SK-N-DZ (cell line): ENCODE data around the gene TMEM167A. TPM values are rescaled to one million over a fixed set of nuclear protein-coding genes. Genes with fewer than 3 reads are reported as not detected.
A peak's percentile ranks its signal among the peaks of the same experiment; 100 is the strongest.

Source experiments
- DNase-seq: peaks from one replicate; pipeline ENCODE4 v3.0.0-alpha.2; 2015; ENCODE audit warnings: low spot score
- polyA plus RNA-seq, 2 experiments: library from polyadenylated mRNA; depleted of rRNA; stranded (reverse); fragments of >200 nt; gene quantifications; 2 replicates each; pipeline ENCODE4 v1.2.3, GENCODE V29; 2014

The TMEM167A gene
- 101 and 109 TPM in 2 replicates for polyA plus RNA-seq (2014; cell fraction: cytosol; rRNA removed)
- 48.5 and 58.8 TPM in 2 replicates for polyA plus RNA-seq (2014; cell fraction: nucleus; rRNA removed)

DNA sequence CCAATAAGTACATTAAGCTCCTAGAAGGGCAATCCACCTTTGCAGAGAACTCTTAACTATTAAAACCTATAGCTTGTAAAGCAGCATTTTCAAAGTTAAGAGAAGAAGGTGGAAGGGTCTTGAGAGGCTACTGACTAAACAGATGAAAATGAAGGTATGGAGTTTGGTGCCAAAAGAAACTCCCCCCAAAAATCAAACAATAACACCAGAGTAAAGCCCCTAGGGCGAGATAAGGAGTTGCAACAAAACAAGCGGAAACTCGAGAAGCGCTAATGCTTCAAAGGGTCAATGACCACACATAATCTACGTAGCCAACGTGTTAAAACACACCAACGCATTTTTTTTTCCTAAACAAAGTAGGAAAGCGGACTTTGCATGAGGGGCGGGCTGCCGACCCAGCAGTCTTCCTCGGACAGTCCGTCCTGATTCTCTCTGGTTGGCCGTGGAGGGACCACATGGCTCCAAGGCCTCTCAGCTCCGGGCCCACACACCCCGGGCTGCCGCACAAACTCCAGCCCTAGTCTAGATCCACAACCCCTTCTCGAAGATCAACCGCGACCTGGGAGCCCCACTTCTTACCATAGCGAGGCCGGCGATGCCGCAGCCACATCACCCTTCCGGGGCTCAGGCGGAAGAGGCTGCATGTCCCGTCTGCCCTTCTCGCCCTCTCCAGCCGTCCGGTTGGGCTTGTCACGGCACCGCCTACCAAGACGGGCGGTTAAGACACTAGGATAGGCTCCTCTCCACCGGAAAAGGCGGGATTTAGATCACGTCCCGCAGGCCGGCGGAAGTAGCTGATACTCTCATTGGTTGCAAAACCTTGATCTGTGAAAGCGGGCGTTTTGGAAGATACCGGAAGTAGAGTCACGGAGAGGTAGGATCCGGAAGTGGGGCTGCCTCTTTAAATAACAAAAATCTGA, at the start of gene TMEM167A, which contains the start of gene XRCC4:
Gene TMEM167A (minus strand): TSS at position 653 of the 920 bp plus-strand sequence. CDS start 71 bp downstream, at position 582.
Gene XRCC4 (plus strand): TSS at position 806 of the 920 bp plus-strand sequence. CDS start 27,373 bp downstream, outside the sequence.
- DNase-seq: peak; percentile 99

DNA sequence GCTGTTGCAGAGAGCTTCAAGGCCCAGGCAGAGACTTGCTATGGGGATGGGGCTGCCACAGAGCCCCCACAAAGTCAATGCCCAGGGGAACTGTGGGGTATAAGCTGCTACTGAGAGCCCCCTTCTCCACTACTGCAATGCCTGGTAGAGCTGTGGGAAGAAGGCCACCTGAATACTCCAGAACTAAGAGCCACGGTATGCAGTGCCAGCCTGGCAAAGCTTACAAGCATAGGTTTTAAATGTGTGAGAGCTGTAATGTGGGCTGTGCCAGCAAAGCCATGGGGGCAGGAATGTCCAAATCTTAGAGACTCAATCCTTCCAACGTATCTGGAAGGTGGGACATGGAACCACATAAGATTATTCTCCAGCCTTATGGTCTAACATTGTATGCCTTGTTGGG, 49.3 kb upstream of the TMEM167A start:
- DNase-seq: no peak

DNA sequence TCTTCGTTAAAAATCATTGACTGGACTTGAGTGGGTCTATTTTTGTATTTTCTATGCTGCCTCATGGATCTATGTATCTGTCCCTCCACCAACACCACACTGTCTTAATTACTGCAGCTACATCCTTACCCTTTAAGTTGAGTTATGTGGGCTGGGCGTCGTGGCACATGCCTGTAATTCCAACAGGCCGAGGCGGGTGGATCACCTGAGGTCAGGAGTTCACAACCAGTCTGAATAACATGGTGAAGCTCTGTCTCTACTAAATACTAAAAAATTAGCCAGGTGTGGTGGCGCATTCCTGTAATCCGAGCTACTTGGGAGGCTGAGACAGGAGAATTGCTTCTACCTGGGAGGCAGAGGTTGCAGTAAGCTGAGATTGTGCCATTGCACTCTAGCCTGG, 48.4 kb upstream of the TMEM167A start:
- DNase-seq: no peak

DNA sequence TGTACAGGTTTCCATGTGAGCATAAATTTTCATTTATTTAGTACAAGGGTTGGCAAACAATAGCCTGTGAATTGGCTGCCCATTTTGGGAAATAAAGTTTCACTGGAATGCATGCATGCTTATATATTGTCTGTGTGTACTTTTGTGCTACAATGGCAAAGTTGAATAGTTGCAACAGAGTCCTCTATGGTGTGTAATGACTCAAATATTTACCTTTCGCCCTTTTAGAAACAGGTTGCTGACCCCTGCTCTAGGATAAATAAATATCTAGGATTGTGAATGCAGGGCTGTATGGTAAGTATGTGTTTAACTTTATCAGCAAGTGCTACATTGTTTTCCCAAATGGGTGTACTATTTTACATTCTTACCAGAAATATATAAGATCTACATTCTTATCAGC, 47.4 kb upstream of the TMEM167A start:
- no peak for DNase-seq

GRCh38 chr5:83118976-83119375, 41.8 kb upstream of the TMEM167A start:
- no peak for DNase-seq

GRCh38 chr5:83118471-83118870, 41.3 kb upstream of the TMEM167A start:
- no peak for DNase-seq

- DNase-seq: no peak
Observed at GRCh38 chr5:83115816-83116215, 38.6 kb upstream of the TMEM167A start.

DNA sequence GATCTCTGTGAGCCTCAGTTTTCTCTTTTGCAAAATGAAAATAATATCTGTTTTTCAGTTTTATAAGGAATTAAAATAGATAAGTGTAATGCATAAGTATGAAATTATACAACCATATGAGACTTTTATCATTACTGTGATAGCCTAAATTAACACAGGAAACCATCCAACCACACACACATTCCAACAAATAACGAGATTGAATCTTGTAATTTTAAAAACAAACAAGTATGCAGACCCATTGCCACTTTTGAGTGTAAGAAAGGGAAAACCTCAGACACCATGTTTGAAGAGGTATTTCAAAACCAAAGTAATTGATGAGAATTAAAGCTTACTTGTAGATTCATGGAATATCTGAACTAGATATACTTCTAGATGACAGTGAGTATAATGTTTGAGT, 32.2 kb upstream of the TMEM167A start:
- no peak for DNase-seq

DNA sequence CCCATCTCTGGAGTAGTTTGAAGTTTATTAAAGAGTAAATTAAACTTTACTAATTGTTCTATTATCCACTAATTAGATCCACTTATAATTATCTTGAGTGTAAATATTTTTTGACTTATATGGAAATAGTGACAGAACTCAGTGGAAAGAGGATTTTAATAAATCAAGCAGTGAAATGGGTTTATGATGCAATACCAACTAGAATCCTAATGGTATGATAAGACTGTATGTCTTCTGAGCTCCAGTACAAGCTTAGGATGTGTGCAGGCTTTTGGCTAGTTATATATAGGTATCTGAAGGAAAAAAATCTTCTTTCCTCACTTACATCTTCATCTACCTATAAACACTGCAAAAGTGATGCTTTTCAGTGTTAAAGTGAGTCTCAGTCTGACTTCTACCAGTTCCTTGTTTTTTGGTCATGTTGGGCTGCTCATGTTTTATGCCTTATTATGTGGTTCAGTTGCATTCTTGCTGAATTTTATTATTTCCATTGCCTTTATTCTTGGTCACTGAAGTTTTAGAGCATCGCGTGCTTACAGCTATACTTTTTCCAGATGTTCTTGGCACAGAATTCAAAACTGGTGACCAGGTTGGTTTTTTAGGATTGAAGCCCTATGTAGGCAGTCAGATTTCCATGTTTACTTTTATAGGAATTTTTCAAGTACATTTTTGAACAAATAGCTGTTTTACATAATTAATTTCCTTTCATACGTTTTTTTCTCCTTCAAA, 30.7 kb upstream of the TMEM167A start:
- no peak for DNase-seq

DNA sequence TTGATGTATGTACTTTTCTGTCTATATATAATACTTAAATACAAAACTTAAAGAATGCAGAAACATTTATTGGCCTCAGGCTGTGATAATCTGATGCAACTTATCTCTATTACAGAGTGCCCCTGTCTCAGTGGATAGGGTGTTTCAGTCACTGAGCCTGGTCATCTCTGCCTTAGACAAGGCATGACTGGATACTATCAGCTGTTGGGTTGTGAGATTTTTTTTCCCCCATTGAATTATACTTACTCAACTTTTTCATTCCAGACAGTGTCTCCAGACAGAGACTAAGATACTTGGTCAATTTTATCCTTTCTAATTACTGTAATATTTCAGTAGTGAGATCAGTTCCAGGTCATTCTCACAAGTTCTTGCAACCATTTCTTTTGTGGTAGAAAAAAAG, 26.8 kb upstream of the TMEM167A start:
- no peak for DNase-seq

- no peak for DNase-seq
Observed at GRCh38 chr5:83102364-83102980, 25.3 kb upstream of the TMEM167A start.

DNA sequence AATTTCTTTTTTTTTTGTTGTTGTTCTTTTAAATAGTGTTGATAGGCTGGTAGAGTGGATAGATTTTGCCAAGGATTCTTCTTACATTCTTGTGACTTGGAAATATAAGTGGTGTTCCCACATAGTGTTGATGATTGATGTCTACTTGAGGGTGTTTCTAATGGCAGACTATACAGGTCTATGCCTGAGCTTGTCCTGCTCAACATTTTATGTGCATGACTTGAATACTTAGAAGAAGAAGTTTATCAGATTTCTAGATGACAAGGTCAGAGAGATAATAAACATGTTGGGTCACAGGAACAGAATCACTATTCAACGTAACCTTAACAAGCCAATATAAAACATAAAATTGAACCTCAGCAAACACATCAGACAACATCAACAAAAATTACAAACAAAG, 24.3 kb upstream of the TMEM167A start:
- DNase-seq: no peak

DNA sequence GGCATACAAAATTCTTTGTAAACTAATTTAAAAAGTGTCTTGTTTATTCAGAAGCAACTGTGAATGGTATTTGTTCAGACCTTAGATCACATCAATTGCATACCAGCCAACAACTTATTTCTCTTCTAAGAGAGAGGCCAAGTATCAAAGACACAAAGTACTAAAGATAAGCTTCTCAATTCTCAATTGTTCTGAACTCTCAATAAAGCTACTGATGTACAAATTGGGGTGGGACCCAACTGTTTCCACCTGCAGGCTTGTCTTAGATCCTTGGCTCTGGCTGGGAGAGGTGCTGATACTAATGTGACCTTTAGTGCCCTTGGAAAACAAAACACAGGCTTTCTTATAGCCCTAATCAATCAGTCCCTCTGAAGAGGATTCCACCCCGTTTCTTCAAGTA, 22.3 kb upstream of the TMEM167A start:
- no peak for DNase-seq

- no peak for DNase-seq
Observed at GRCh38 chr5:83099001-83099400, 21.8 kb upstream of the TMEM167A start.

GRCh38 chr5:83097689-83098231, 20.6 kb upstream of the TMEM167A start:
- DNase-seq: no peak

- no peak for DNase-seq
Observed at GRCh38 chr5:83096660-83097339, 19.6 kb upstream of the TMEM167A start.

- DNase-seq: no peak
Observed at GRCh38 chr5:83095957-83096539, 18.9 kb upstream of the TMEM167A start.

DNA sequence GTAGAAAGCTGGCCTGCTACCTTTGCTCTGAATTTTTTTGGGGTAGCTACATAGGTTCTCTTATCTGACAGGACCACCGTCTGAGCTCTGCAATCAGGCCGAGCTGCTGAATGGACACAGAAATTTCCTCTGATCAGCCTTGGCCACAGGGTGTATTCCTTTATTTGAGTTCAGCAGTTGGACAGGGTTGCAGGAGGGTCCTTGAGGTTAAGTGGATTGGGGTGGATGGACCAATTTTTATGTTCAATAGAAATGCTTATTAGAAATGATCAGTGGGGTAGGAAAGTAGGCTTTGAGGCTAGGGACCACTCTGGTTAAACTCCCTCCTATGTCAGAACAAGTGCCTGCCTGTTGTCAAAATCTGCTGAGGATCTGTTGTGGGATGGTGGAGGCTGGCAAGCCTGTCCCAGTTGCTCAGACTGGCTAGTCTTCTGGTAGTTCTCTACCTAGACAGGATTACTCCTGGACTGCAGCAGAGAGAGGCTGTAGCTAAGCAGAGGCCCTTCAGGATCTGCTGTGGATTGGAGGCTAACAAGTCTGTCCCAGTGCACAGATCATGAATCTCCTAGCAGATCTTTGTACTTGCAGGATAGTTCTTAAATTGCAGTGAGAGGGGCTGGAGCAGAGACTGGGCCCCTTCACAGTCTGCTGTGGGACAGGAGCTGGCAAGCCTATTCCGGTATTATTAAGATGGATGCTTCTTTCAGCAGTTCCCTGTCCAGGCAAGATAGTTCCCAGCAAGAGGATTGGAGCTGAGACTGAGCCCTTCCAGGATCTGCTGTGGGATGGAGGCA, 18.2 kb upstream of the TMEM167A start:
- no peak for DNase-seq

- no peak for DNase-seq
Observed at GRCh38 chr5:83093692-83094091, 16.5 kb upstream of the TMEM167A start.

DNA sequence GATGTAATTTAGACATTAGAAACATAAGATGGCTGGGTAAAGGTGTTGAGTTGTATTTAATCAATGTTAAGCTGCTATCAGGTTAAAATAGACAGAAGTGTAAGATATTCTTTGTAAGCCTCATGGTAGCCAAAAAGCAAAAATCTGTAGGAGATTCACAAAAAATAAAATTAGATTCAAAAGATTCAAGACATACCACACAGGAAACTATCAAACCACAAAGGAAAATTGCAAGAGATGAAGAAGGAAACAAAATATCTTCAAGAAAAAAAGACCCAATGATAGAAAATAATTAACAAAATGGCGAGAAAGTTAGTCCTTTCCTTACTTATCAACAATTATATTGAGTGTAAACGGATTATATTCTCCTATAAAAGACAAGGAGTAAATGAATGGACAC, 15.4 kb upstream of the TMEM167A start:
- no peak for DNase-seq
